Thymus (tissue), 11 donors: ENCODE results near the gene RBM47. TPM values are rescaled to one million over a fixed set of nuclear protein-coding genes. Genes with fewer than 3 reads are reported as not detected.
"Not testable (repeated sequence)": the region's sequence is repeated elsewhere in the genome, so short reads cannot be mapped to it uniquely, and the experiment has no call there.

Experiments used
- DNase-seq, 9 donors: peaks; one replicate each; pipeline ENCODE4 v3.0.0-alpha.2; 2013; ENCODE audit warnings: low spot score in 9 of 9, low read depth in 6 of 9, missing footprints in 1 of 9
- H3K27ac ChIP-seq, 2 donors: one replicate each; pipeline ENCODE4 v1.5.1; 2013; ENCODE audit warnings: control low read depth in 1 of 2, low read depth in 1 of 2, low read length in 1 of 2, mild to moderate bottlenecking in 1 of 2, moderate library complexity in 1 of 2
- H3K27me3 ChIP-seq, 2 donors: one replicate each; pipeline ENCODE4 v1.5.1; 2013; ENCODE audit warnings: low read length in 1 of 2; ENCODE audit not compliant: control insufficient read depth in 2 of 2, insufficient read depth in 1 of 2
- H3K36me3 ChIP-seq, 2 donors: one replicate each; pipeline ENCODE4 v1.5.1; 2013; ENCODE audit warnings: low read length in 1 of 2, mild to moderate bottlenecking in 1 of 2, moderate library complexity in 1 of 2; ENCODE audit not compliant: control insufficient read depth in 2 of 2, insufficient read depth in 2 of 2
- H3K4me1 ChIP-seq, 2 donors: one replicate each; pipeline ENCODE4 v1.5.1; 2013; ENCODE audit warnings: low read length in 2 of 2; ENCODE audit not compliant: control insufficient read depth in 2 of 2, insufficient read depth in 2 of 2
- H3K4me3 ChIP-seq, 2 donors: one replicate each; pipeline ENCODE4 v1.5.1; 2013; ENCODE audit warnings: low read length in 2 of 2, control low read depth in 1 of 2, mild to moderate bottlenecking in 1 of 2
- H3K9me3 ChIP-seq, 2 donors: one replicate each; pipeline ENCODE4 v1.5.1; 2013; ENCODE audit warnings: low read length in 1 of 2, mild to moderate bottlenecking in 1 of 2; ENCODE audit not compliant: control insufficient read depth in 2 of 2, insufficient read depth in 1 of 2
- WGBS: extraction: QIAGEN DNeasy Blood & Tissue Kit; methylation state at CpG from one replicate; pipeline ENCODE4 v1.1.7; 2013; 5-methylcytosine and 5-hydroxymethylcytosine counted together
- polyA plus RNA-seq: library from polyadenylated mRNA; stranded (reverse); fragments of 200-250 nt; gene quantifications from one replicate; pipeline ENCODE4 v1.2.3, GENCODE V29; 2013
- total RNA-seq: library from RNA; stranded (reverse); fragments of 120-200 nt; gene quantifications from one replicate; pipeline ENCODE4 v1.2.4, GENCODE V29; 2013
- donor health status: healthy.

Gene RBM47
- total and polyA plus RNA-seq, 2 donors: 7.9 to 13.1 TPM

DNA sequence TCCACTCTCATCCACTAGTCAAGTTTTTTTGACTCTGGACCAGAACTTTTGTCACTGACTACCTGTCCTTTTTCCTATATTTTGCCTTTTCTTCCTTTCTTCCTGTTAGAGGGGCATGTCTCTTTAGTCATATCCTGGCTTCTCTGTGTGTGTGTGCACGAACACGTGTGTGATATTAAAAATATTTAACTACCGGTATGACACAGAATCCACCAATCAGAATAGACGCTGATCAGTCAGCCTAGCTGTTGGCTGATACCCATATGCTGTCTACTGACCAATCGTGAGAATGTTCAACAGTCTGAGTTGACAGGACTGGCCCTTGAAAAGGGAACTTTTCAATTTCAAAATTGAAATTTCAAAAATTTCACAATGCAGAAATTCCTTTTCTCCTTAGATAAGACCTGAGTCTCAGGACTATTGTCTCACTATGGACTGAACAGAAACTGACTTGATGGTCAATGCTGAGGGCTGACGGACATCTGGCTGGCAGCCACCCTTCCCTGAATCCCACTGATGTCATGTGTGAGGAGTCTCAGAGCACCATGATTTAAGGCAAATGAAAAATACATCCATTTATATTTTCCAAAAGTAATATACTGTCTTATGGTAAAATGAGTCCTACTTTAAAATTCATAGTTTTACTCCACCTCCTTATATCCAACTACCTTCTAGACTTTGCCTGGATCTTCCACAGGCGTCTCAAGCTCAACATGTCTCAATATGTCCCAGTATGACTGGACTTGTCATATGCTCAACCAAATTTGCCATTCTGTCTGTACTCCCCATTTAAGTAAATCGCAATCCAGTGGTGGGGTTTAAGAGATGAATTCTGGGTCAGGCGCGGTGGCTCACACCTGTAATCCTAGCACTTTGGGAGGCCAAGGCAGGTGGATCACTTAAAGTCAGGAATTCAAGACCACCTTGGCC, 216.5 kb downstream of the RBM47 start:
- H3K36me3 ChIP-seq: no peaks in the 10 kb centered on the region
- 87% methylated on average over 10 of the region's 10 CpGs for WGBS
- no peaks in the 10 kb centered on the region for H3K9me3 ChIP-seq
- H3K4me3 ChIP-seq: no peak overlapping the region
- H3K27me3 ChIP-seq: no peaks in the 10 kb centered on the region
- no peak overlapping the region for H3K27ac ChIP-seq
- no peaks in the 10 kb centered on the region for H3K4me1 ChIP-seq
- no peak for DNase-seq

- no peaks in the 10 kb centered on the region for H3K36me3 ChIP-seq
- 75% methylated on average over 1 of the region's 1 CpG for WGBS
Observed at GRCh38 chr4:40412388-40412787, 217.3 kb downstream of the RBM47 start.

GRCh38 chr4:40409835-40410234, 219.8 kb downstream of the RBM47 start:
- no peak for DNase-seq
- H3K4me1 ChIP-seq: no peaks in the 10 kb centered on the region
- no peaks in the 10 kb centered on the region for H3K27me3 ChIP-seq
- WGBS: 86% methylated on average over 1 of the region's 1 CpG
- H3K27ac ChIP-seq: no peak overlapping the region
- H3K4me3 ChIP-seq: no peak overlapping the region
- H3K36me3 ChIP-seq: no peaks in the 10 kb centered on the region
- H3K9me3 ChIP-seq: peaks cover 0 to 8% of the 10 kb centered on the region in 2 donors

More at GRCh38 chr4:40412388-40412787, 217.3 kb downstream of the RBM47 start:
- DNase-seq: no peak
- H3K4me1 ChIP-seq: no peaks in the 10 kb centered on the region
- H3K27me3 ChIP-seq: no peaks in the 10 kb centered on the region
- H3K27ac ChIP-seq: no peak overlapping the region
- H3K9me3 ChIP-seq: no peaks in the 10 kb centered on the region
- H3K4me3 ChIP-seq: no peak overlapping the region

DNA sequence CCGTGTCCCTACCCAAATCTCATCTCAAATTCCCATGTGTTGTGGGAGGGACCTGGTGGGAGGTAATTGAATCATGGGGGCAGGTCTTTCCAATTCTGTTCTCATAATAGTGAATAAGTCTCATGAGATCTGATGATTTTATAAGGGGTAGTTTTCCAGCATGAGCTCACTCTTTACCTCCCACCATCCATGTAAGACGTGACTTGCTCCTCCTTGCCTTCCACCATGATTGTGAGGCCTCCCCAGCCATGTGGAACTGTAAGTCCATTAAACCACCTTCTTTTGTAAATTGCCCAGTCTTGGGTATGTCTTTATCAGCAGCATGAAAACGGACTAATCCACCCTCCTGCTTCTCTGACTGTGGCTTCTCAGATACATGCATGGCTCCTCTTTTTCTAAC, 222.2 kb downstream of the RBM47 start:
- 95% methylated on average over 3 of the region's 3 CpGs for WGBS
- H3K4me1 ChIP-seq, H3K36me3 ChIP-seq, H3K4me3 ChIP-seq, H3K27me3 ChIP-seq, H3K9me3 ChIP-seq, DNase-seq, H3K27ac ChIP-seq: not testable (repeated sequence)

GRCh38 chr4:40406340-40406739, 223.3 kb downstream of the RBM47 start:
- Histone ChIP-seq H3K9me3 (peaks cover 0 to 8% of the 10 kb centered on the region in 2 donors), H3K27ac (no peak overlapping the region), H3K27me3 (no peaks in the 10 kb centered on the region), H3K36me3 (no peaks in the 10 kb centered on the region), H3K4me3 (no peak overlapping the region), H3K4me1 (no peaks in the 10 kb centered on the region)
- 96% methylated on average over 4 of the region's 4 CpGs for WGBS
- DNase-seq: no peak

DNA sequence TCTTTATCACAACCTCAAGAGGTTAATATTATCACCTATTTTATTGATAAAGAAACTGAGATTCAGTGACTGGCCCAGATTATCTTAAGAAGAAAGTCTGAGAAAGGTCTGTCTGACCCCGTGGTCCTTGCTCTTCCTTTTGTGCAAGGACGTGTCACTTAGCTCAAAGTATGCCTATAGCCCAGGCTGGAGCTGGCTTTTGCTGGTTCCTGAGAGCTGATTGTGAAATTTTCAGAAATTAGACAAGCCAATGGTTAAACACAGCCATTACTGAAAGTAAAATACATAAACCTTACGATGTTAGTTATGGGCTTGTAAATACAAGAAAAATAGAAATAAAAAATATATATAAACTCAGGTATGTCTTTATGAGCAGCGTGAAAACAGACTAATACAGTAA, 224.5 kb downstream of the RBM47 start:
- H3K27me3 ChIP-seq: no peaks in the 10 kb centered on the region
- no peaks in the 10 kb centered on the region for H3K36me3 ChIP-seq
- H3K27ac ChIP-seq: no peak overlapping the region
- H3K4me3 ChIP-seq: no peak overlapping the region
- 96% methylated on average over 4 of the region's 4 CpGs for WGBS
- H3K4me1 ChIP-seq: no peaks in the 10 kb centered on the region
- H3K9me3 ChIP-seq: peaks cover 0 to 8% of the 10 kb centered on the region in 2 donors
- DNase-seq: no peak

- no peak overlapping the region for H3K27ac ChIP-seq
- H3K4me3 ChIP-seq: no peak overlapping the region
- H3K9me3 ChIP-seq: peaks cover 0 to 8% of the 10 kb centered on the region in 2 donors
- no peak for DNase-seq
- no peaks in the 10 kb centered on the region for H3K36me3 ChIP-seq
- WGBS: over 99% methylated on average over 5 of the region's 5 CpGs
- H3K27me3 ChIP-seq: no peaks in the 10 kb centered on the region
- H3K4me1 ChIP-seq: no peaks in the 10 kb centered on the region
Observed at GRCh38 chr4:40403081-40403480, 226.6 kb downstream of the RBM47 start.

GRCh38 chr4:40402556-40402955, 227.1 kb downstream of the RBM47 start:
- no peak overlapping the region for H3K27ac ChIP-seq
- no peak for DNase-seq
- no peaks in the 10 kb centered on the region for H3K36me3 ChIP-seq
- H3K9me3 ChIP-seq: peaks cover 0 to 8% of the 10 kb centered on the region in 2 donors
- H3K4me1 ChIP-seq: no peaks in the 10 kb centered on the region
- no peak overlapping the region for H3K4me3 ChIP-seq
- H3K27me3 ChIP-seq: no peaks in the 10 kb centered on the region
- 100% methylated on average over 1 of the region's 1 CpG for WGBS

- DNase-seq: no peak
- Histone ChIP-seq H3K4me1 (no peaks in the 10 kb centered on the region), H3K27ac (no peak overlapping the region)
Observed at GRCh38 chr4:40401631-40402030, 228.0 kb downstream of the RBM47 start.

More at GRCh38 chr4:40401631-40402030, 228.0 kb downstream of the RBM47 start:
- no peaks in the 10 kb centered on the region for H3K36me3 ChIP-seq
- 96% methylated on average over 8 of the region's 8 CpGs for WGBS
- H3K27me3 ChIP-seq: no peaks in the 10 kb centered on the region
- H3K4me3 ChIP-seq: no peak overlapping the region
- H3K9me3 ChIP-seq: peaks cover 0 to 4% of the 10 kb centered on the region in 2 donors
